ENCODE results near the gene ME1. TPM values are rescaled to one million over a fixed set of nuclear protein-coding genes. Genes with fewer than 3 reads are reported as not detected.

The ME1 gene
- total RNA-seq, 1 experiment from 2014 or later = 7.8 TPM

DNA sequence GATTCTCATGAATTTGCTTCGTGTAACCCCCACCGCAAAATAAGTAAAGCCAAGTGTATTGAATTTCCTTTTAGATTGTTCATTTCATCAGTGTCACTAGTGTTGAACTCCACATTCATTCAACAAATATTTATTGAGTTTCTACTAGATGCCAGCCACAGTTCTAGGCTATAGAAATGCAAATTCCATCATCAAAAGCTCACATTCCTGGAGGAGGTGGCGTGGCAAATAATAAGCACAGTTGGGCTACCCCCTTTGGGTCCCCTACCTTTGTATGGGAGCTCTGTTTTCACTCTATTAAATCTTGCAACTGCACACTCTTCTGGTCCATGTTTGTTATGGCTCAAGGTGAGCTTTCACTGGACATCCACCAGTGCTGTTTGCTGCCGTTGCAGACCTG is 12.7 kb upstream of the ME1 start:
- Mint-ChIP-seq H3K27me3 (ENCODE audit: low read depth) (no peaks in the 10 kb centered on the region), H3K27ac (no peak overlapping the region)
- WGBS (ENCODE audit: extremely low coverage, insufficient read length, low lambda C conversion rate) = no CpG with 5 or more reads among the region's 4 CpGs

More for the DNA sequence above, 12.7 kb upstream of the ME1 start:
- Histone ChIP-seq H2AFZ (ENCODE audit: low read length) (no peak overlapping the region), H3K79me2 (ENCODE audit: insufficient read depth, low read length) (no peaks in the 10 kb centered on the region), H3K79me1 (ENCODE audit: insufficient read depth, low read depth, low read length, poor library complexity, severe bottlenecking) (no peaks in the 10 kb centered on the region), H3K9me3 (ENCODE audit: control insufficient read depth, low read depth, low read length) (no peaks in the 10 kb centered on the region), H3K18ac (ENCODE audit: insufficient read length, low read depth, low read length) (no peak overlapping the region), H3T11ph (ENCODE audit: low read length) (no peak overlapping the region), H4K5ac (ENCODE audit: insufficient read length, low read depth, low read length) (no peak overlapping the region), H4K91ac (ENCODE audit: insufficient read length, low read depth, low read length) (no peak overlapping the region), H2BK12ac (ENCODE audit: insufficient read length, low read depth, low read length) (no peak overlapping the region), H2AK5ac (ENCODE audit: insufficient read length, low read length) (no peak overlapping the region), H2BK20ac (ENCODE audit: low read depth, low read length, poor library complexity, severe bottlenecking) (no peak overlapping the region), H3K23ac (ENCODE audit: insufficient read length, low read depth, low read length) (no peak overlapping the region), H3K4me2 (ENCODE audit: insufficient read depth, insufficient read length, low read length) (no peak overlapping the region), H4K20me1 (ENCODE audit: control insufficient read depth, insufficient read depth, insufficient read length) (no peaks in the 10 kb centered on the region), H3K56ac (ENCODE audit: insufficient read length, low read depth, low read length) (no peak overlapping the region), H3K9ac (ENCODE audit: extremely low read depth, insufficient read length, low read length) (no peak overlapping the region), H2BK15ac (ENCODE audit: low read depth, low read length) (no peak overlapping the region), H3K27me3 (ENCODE audit: insufficient read depth, low read length) (no peaks in the 10 kb centered on the region), H2BK5ac (ENCODE audit: insufficient read length, low read length) (no peak overlapping the region), H3K4ac (ENCODE audit: low read depth, low read length) (no peak overlapping the region), H3K23me2 (ENCODE audit: insufficient read length, low read depth, low read length, poor library complexity, severe bottlenecking) (no peaks in the 10 kb centered on the region), H2BK120ac (ENCODE audit: low read depth, low read length, poor library complexity, severe bottlenecking) (no peak overlapping the region), H3K14ac (ENCODE audit: insufficient read depth, low read length) (no peak overlapping the region), H3K27ac (ENCODE audit: insufficient read length, low read depth, low read length) (no peak overlapping the region), H3K4me1 (ENCODE audit: insufficient read depth, low read length) (peaks cover 2% of the 10 kb centered on the region; the same call in 1 of the 2 replicates), H4K8ac (replicated peaks; ENCODE audit: insufficient read length, low read depth, low read length) (no peak overlapping the region)
- TF ChIP-seq, protein P1, sequence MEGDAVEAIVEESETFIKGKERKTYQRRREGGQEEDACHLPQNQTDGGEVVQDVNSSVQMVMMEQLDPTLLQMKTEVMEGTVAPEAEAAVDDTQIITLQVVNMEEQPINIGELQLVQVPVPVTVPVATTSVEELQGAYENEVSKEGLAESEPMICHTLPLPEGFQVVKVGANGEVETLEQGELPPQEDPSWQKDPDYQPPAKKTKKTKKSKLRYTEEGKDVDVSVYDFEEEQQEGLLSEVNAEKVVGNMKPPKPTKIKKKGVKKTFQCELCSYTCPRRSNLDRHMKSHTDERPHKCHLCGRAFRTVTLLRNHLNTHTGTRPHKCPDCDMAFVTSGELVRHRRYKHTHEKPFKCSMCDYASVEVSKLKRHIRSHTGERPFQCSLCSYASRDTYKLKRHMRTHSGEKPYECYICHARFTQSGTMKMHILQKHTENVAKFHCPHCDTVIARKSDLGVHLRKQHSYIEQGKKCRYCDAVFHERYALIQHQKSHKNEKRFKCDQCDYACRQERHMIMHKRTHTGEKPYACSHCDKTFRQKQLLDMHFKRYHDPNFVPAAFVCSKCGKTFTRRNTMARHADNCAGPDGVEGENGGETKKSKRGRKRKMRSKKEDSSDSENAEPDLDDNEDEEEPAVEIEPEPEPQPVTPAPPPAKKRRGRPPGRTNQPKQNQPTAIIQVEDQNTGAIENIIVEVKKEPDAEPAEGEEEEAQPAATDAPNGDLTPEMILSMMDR (conservative IDR thresholded peaks at IDR 0.05) = no peak
- no peak for DNase-seq
- Mint-ChIP-seq H3K36me3 (ENCODE audit: insufficient read depth in 1 of 3, low read depth in 3 of 3) (no peaks in the 10 kb centered on the region), H3K4me3 (no peak overlapping the region), H3K9me3 (peaks cover 2 to 4% of the 10 kb centered on the region in 2 experiments; a peak in 3 of 5 replicates), H3K4me1 (peaks cover 18 to 20% of the 10 kb centered on the region in 2 experiments)
